Measurements from ENCODE around the gene SLC24A3.

SLC24A3 gene

GRCh38 chr20:19314621-19315020 is 102.2 kb downstream of the SLC24A3 start:
- intact Hi-C loops (cut with micrococcal nuclease), result no loop called here
- H3K27ac Mint-ChIP-seq, result no peak overlapping the region
- H3K36me3 Mint-ChIP-seq (ENCODE audit: low read depth), result no peaks in the 10 kb centered on the region
- no peak overlapping the region for H3K4me3 Mint-ChIP-seq
- no peaks in the 10 kb centered on the region for H3K9me3 Mint-ChIP-seq
- peaks cover 20% of the 10 kb centered on the region for H3K4me1 Mint-ChIP-seq (ENCODE audit: low read depth)
- H3K27me3 Mint-ChIP-seq, result no peaks in the 10 kb centered on the region

DNA sequence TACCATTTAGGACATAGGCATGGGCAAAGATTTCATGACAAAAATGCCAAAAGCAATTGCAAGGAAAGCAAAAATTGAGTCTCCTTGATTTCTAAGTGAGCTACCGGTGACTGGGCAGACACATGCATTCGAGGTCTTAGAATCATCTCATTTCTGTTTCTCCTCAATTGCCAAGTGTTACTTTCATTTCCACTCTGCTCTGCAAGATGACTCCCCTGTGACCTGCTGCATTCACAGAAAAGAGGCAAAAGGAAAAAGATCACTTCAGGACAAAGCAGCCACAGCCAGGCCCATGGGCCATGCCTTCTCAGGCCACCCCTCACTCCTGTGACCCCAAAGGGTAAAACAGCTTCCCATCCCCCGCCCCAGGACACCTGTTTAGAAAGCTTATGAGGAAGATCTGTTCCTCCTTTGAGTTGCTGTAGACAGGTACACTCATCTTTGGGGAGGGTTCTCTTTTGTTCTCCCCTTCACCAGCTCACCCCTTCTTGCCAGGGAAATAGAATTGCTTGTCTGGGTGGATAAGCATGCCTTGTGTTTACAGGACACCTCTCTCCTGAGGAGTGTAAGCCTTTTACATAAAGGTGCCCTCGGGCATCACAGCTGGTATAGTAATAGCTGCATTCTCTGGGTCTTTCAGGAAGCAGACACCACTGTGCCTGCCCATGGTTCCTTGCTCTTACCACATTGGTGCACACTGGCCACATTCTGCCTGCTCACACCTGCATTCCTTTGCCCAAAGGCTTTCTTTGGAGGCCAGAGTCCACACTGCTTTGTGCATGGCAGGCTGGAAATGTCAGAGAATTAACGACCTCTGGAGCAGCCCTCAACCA is 105.0 kb downstream of the SLC24A3 start:
- no peak overlapping the region for H3K4me3 Mint-ChIP-seq
- no peak overlapping the region for H3K27ac Mint-ChIP-seq
- H3K27me3 Mint-ChIP-seq, result no peaks in the 10 kb centered on the region
- no peaks in the 10 kb centered on the region for H3K9me3 Mint-ChIP-seq
- peaks cover 29% of the 10 kb centered on the region for H3K4me1 Mint-ChIP-seq (ENCODE audit: low read depth)
- intact Hi-C loops (cut with micrococcal nuclease), result no loop called here
- H3K36me3 Mint-ChIP-seq (ENCODE audit: low read depth), result no peaks in the 10 kb centered on the region

GRCh38 chr20:19318610-19319009 is 106.2 kb downstream of the SLC24A3 start:
- intact Hi-C loops (cut with micrococcal nuclease), result no loop called here
- peaks cover 29% of the 10 kb centered on the region for H3K4me1 Mint-ChIP-seq (ENCODE audit: low read depth)
- no peak overlapping the region for H3K4me3 Mint-ChIP-seq
- H3K36me3 Mint-ChIP-seq (ENCODE audit: low read depth), result no peaks in the 10 kb centered on the region
- no peaks in the 10 kb centered on the region for H3K9me3 Mint-ChIP-seq
- H3K27me3 Mint-ChIP-seq, result no peaks in the 10 kb centered on the region
- H3K27ac Mint-ChIP-seq, result no peak overlapping the region

DNA sequence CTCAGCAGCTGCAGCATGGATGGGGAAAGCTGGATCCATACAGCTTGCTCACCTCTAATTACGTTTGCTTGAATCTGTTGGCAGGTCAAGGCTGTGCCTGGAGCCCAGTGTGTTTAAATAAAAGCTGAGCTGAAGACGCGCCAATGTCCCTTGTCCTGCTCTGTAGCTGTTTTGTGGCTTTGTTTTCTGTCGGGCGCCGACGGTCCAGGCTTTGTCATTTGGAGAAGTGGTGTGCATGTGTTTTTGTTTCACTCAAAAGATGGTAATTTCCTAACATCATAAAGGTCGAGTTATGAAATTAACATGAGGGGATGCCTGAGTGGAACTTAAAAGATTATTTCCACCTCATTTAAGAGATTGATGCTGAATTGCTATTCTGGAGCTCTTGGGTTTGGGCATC is 107.6 kb downstream of the SLC24A3 start:
- Mint-ChIP-seq H3K4me3 (no peak overlapping the region), H3K36me3 (ENCODE audit: low read depth) (no peaks in the 10 kb centered on the region), H3K27me3 (no peaks in the 10 kb centered on the region), H3K4me1 (ENCODE audit: low read depth) (peaks cover 29% of the 10 kb centered on the region), H3K27ac (no peak overlapping the region), H3K9me3 (no peaks in the 10 kb centered on the region)
- intact Hi-C loops (cut with micrococcal nuclease), result no loop called here

GRCh38 chr20:19321176-19321575 is 108.7 kb downstream of the SLC24A3 start:
- no peaks in the 10 kb centered on the region for H3K36me3 Mint-ChIP-seq (ENCODE audit: low read depth)
- H3K9me3 Mint-ChIP-seq, result no peaks in the 10 kb centered on the region
- peaks cover 29% of the 10 kb centered on the region for H3K4me1 Mint-ChIP-seq (ENCODE audit: low read depth)
- intact Hi-C loops (cut with micrococcal nuclease), result no loop called here
- no peak overlapping the region for H3K4me3 Mint-ChIP-seq
- H3K27me3 Mint-ChIP-seq, result no peaks in the 10 kb centered on the region
- H3K27ac Mint-ChIP-seq, result no peak overlapping the region

DNA sequence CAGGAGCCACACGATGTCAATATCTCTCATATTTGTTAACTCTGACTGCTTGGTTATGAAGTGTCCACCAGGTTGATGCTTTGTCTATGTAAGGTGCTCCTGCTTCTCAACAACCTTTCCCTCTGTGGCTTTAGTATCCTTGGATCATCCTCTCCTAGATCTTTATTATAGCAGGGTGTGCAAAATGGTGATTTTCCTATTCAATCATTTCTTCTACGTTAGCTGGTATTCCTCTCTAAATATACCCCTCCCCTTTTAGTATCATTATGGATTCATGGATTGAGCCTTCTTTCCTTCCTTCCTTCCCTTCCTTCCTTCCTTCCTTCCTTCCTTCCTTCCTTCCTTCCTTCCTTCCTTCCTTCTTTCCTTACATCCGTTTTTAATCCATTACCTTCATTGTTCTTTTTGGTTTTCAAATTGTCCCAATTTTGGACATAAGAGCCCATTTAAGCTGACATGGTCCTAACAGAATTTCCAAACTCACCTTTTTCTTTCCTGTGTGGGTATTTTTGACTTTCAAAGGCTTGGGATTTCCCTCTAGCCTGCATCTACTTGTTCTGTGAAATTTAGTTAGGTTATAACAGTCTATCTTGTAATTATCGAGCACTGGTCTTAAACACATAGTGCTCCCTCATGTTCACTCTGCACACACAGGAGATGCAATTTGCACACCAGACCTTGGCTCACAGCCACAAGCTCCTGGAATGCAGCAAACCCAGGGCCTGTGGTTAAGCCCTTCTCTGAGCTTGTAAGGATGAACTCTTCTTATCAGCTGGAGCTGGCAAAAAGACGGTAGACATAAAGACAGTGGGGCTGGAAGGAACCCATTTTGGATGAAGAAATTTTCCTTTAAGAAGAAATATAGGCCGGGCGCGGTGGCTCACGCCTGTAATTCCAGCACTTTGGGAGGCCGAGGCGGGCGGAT is 109.9 kb downstream of the SLC24A3 start:
- Mint-ChIP-seq H3K4me3 (no peak overlapping the region), H3K27me3 (no peaks in the 10 kb centered on the region), H3K4me1 (ENCODE audit: low read depth) (peaks cover 23% of the 10 kb centered on the region), H3K36me3 (ENCODE audit: low read depth) (no peaks in the 10 kb centered on the region), H3K27ac (no peak overlapping the region), H3K9me3 (no peaks in the 10 kb centered on the region)
- intact Hi-C loops (cut with micrococcal nuclease), result no loop called here

- intact Hi-C loops (cut with micrococcal nuclease), result no loop called here
- no peaks in the 10 kb centered on the region for H3K36me3 Mint-ChIP-seq (ENCODE audit: low read depth)
- H3K4me3 Mint-ChIP-seq, result no peak overlapping the region
- peaks cover 6% of the 10 kb centered on the region for H3K4me1 Mint-ChIP-seq (ENCODE audit: low read depth)
- H3K27me3 Mint-ChIP-seq, result no peaks in the 10 kb centered on the region
- H3K9me3 Mint-ChIP-seq, result no peaks in the 10 kb centered on the region
- no peak overlapping the region for H3K27ac Mint-ChIP-seq
These were observed 115.0 kb downstream of the SLC24A3 start for GRCh38 chr20:19327401-19327800.

- Mint-ChIP-seq H3K4me3 (no peak overlapping the region), H3K36me3 (ENCODE audit: low read depth) (no peaks in the 10 kb centered on the region), H3K27ac (no peak overlapping the region), H3K9me3 (no peaks in the 10 kb centered on the region), H3K4me1 (ENCODE audit: low read depth) (peaks cover 12% of the 10 kb centered on the region), H3K27me3 (no peaks in the 10 kb centered on the region)
- intact Hi-C loops (cut with micrococcal nuclease), result no loop called here
These were observed 116.2 kb downstream of the SLC24A3 start for GRCh38 chr20:19328676-19329075.

DNA sequence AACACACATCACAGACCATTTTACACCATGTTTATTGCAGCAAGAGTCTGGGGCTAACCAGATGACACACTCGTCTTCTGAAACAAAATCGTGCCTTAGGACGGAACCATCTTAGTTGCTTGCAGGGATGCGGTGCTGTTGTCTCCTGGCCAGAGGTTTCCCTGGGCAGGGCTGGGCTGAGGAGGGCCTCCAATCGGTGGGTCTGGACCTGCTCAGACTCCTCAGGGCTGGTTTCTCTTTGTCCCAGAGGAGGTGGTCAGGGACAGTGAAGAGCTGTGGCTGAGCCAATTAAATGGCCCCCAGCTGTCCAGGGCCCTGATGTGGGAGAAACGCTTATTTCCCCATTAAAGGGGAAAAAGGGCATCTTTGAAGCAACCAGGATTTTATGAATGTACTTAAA is 117.6 kb downstream of the SLC24A3 start:
- H3K27ac Mint-ChIP-seq, result no peak overlapping the region
- no peaks in the 10 kb centered on the region for H3K36me3 Mint-ChIP-seq (ENCODE audit: low read depth)
- H3K27me3 Mint-ChIP-seq, result no peaks in the 10 kb centered on the region
- H3K9me3 Mint-ChIP-seq, result no peaks in the 10 kb centered on the region
- intact Hi-C loops (cut with micrococcal nuclease), result no loop called here
- no peak overlapping the region for H3K4me3 Mint-ChIP-seq
- peaks cover 15% of the 10 kb centered on the region for H3K4me1 Mint-ChIP-seq (ENCODE audit: low read depth)

- peaks cover 15% of the 10 kb centered on the region for H3K4me1 Mint-ChIP-seq (ENCODE audit: low read depth)
- H3K4me3 Mint-ChIP-seq, result no peak overlapping the region
- intact Hi-C loops (cut with micrococcal nuclease), result no loop called here
- H3K36me3 Mint-ChIP-seq (ENCODE audit: low read depth), result no peaks in the 10 kb centered on the region
- H3K9me3 Mint-ChIP-seq, result no peaks in the 10 kb centered on the region
- H3K27ac Mint-ChIP-seq, result no peak overlapping the region
- no peaks in the 10 kb centered on the region for H3K27me3 Mint-ChIP-seq
These were observed 118.3 kb downstream of the SLC24A3 start for GRCh38 chr20:19330731-19331130.

DNA sequence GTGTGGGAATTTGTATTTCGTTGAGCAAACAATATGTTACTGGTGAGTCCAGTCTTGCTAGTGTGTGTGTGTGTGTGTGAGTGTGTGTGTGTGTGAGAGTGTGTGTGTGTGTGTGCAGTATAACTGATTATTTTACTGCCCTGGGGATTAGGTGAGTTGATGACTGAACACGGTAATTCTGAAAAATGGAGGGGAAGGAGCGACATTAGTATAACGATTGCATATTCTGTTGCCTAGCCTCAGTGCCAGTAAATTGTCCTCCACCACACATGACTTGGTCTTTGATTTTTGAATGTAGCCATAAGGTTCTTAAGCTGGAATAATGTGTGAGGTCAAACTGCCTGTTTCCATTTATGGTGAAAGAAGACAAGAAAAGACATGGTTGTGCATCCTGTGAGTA is 121.1 kb downstream of the SLC24A3 start:
- intact Hi-C loops (cut with micrococcal nuclease), result no loop called here
- H3K36me3 Mint-ChIP-seq (ENCODE audit: low read depth), result no peaks in the 10 kb centered on the region
- H3K4me3 Mint-ChIP-seq, result no peak overlapping the region
- H3K27me3 Mint-ChIP-seq, result no peaks in the 10 kb centered on the region
- H3K4me1 Mint-ChIP-seq (ENCODE audit: low read depth), result peaks cover 15% of the 10 kb centered on the region
- H3K27ac Mint-ChIP-seq, result no peak overlapping the region
- no peaks in the 10 kb centered on the region for H3K9me3 Mint-ChIP-seq

DNA sequence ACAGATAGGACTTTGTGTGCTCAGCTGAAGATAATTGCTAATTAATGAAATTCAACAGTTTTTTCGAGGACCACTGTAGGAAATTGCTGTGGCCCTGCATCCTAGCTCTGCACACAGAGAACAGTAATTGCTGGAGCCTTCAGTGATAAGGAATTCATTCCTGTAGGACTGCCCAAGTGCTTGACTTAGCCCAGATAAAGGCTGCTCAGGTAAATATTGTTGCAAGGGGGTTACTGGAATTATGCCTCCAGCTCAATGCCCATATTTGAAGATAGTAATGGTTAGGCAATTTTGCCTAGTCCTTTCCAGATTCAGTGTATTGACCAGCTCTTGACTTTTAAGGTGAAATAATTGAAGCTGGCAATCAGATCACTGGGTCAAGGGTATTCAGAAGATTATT is 122.9 kb downstream of the SLC24A3 start:
- Mint-ChIP-seq H3K4me1 (ENCODE audit: low read depth) (peaks cover 15% of the 10 kb centered on the region), H3K4me3 (no peak overlapping the region), H3K36me3 (ENCODE audit: low read depth) (no peaks in the 10 kb centered on the region), H3K27ac (no peak overlapping the region), H3K27me3 (no peaks in the 10 kb centered on the region), H3K9me3 (no peaks in the 10 kb centered on the region)
- intact Hi-C loops (cut with micrococcal nuclease), result no loop called here

- Mint-ChIP-seq H3K27me3 (no peaks in the 10 kb centered on the region), H3K4me3 (no peak overlapping the region), H3K36me3 (ENCODE audit: low read depth) (no peaks in the 10 kb centered on the region), H3K4me1 (ENCODE audit: low read depth) (peaks cover 11% of the 10 kb centered on the region), H3K27ac (no peak overlapping the region), H3K9me3 (no peaks in the 10 kb centered on the region)
- intact Hi-C loops (cut with micrococcal nuclease), result no loop called here
These were observed 123.5 kb downstream of the SLC24A3 start for GRCh38 chr20:19335916-19336315.

- H3K4me3 Mint-ChIP-seq, result no peak overlapping the region
- H3K4me1 Mint-ChIP-seq (ENCODE audit: low read depth), result peaks cover 8% of the 10 kb centered on the region
- H3K36me3 Mint-ChIP-seq (ENCODE audit: low read depth), result no peaks in the 10 kb centered on the region
- H3K27ac Mint-ChIP-seq, result no peak overlapping the region
- H3K27me3 Mint-ChIP-seq, result no peaks in the 10 kb centered on the region
- intact Hi-C loops (cut with micrococcal nuclease), result no loop called here
- no peaks in the 10 kb centered on the region for H3K9me3 Mint-ChIP-seq
These were observed 124.2 kb downstream of the SLC24A3 start for GRCh38 chr20:19336631-19337030.

All from dendritic cell treated with granulocyte-macrophage colony-stimulating factor and Interleukin-4, amounts not matched to agents 40 ng/mL and 50 ng/mL, for 4 days (primary cell).